K562 (cell line): ENCODE measurements around the gene NTM. TPM values are rescaled to one million over a fixed set of nuclear protein-coding genes. Genes with fewer than 3 reads are reported as not detected.

Experiments
- ATAC-seq: fragments of 200-7000 bp; cut with Tn5 transposase; 3 replicates; pipeline ENCODE4 v1.9.1; 2020; ENCODE audit warnings: moderate library complexity
- BruUV-seq: library from RNA; stranded (reverse); fragments of 400-500 nt; replicated peaks from 2 replicates; lab custom pipeline; 2021; lab: Mats Ljungman, UMichigan
- CTCF ChIA-PET: fragments of 300-600 bp; formaldehyde crosslinking; extraction: SDS; loops from one replicate; lab custom pipeline; 2021; ENCODE audit warnings: low intra/inter-chr PET ratio; lab: Yijun Ruan, JAX
- POLR2A ChIA-PET: fragments of 300-600, 350-650 bp; sonication (Branson Sonifier 250); formaldehyde crosslinking; extraction: SDS; loops from one replicate; lab custom pipeline; 2021; ENCODE audit warnings: antibody characterized with exemption, inconsistent platforms; lab: Yijun Ruan, JAX
- DNase-seq, 4 experiments: peaks; one replicate each; pipeline versions ENCODE4 v3.0.0 to v3.0.0-alpha.2; 2011 to 2018; ENCODE audit warnings: low spot score in 3 of 4, mixed read lengths in 3 of 4; ENCODE audit errors: extremely low read depth in 1 of 4
- FAIRE-seq: peaks from 2 replicates; lab custom pipeline; 2011; peaks lifted over from hg19 to GRCh38; lab: Jason Lieb, UNC
- H2AFZ ChIP-seq: 2 replicates; pipeline ENCODE4 v1.6.0; 2011; ENCODE audit warnings: low read depth, low read length, control low read depth, inconsistent platforms
- H3K27ac ChIP-seq: fragments of 200-600 bp; 3 replicates; pipeline ENCODE4 v1.8.0; 2011; ENCODE audit warnings: low read depth, mild to moderate bottlenecking, control low read depth, inconsistent platforms, low read length, moderate library complexity, mixed read lengths; ENCODE audit errors: extremely low read depth
- H3K27me3 ChIP-seq, 2 experiments: fragments of 300-600 bp in 1 of 2; 2 replicates in 1 of 2; 3 replicates in 1 of 2; pipeline versions ENCODE4 v1.6.0 to v1.8.0; 2011; ENCODE audit warnings: inconsistent platforms in 2 of 2, low read length in 2 of 2, mild to moderate bottlenecking in 1 of 2, mixed read lengths in 1 of 2, moderate library complexity in 1 of 2; ENCODE audit not compliant: control insufficient read depth in 2 of 2, insufficient read depth in 2 of 2
- H3K36me3 ChIP-seq: fragments of 300-600 bp; 3 replicates; pipeline ENCODE4 v1.8.0; 2011; ENCODE audit warnings: mild to moderate bottlenecking, low read length, inconsistent platforms; ENCODE audit not compliant: control insufficient read depth, insufficient read depth
- H3K4me1 ChIP-seq, 2 experiments: fragments of 200-600 bp in 1 of 2; replicated peaks in 1 of 2; 2 replicates in 1 of 2; 3 replicates in 1 of 2; pipeline versions ENCODE4 v1.5.1 to v1.8.0; 2011; ENCODE audit warnings: inconsistent platforms in 2 of 2, low read length in 2 of 2, mild to moderate bottlenecking in 1 of 2, mixed read lengths in 1 of 2, moderate library complexity in 1 of 2; ENCODE audit not compliant: control insufficient read depth in 2 of 2, insufficient read depth in 2 of 2
- H3K4me2 ChIP-seq: 2 replicates; pipeline ENCODE4 v1.6.1; 2011; ENCODE audit warnings: low read length, control low read depth, inconsistent platforms, mixed read lengths; ENCODE audit not compliant: insufficient read depth
- H3K4me3 ChIP-seq: fragments of 200-600 bp; sonication (generic), shearing (Covaris generic); 2 replicates; pipeline ENCODE4 v1.5.1; 2016; ENCODE audit warnings: control low read depth, inconsistent platforms
- H3K79me2 ChIP-seq: fragments of 200-600 bp; 3 replicates; pipeline ENCODE4 v1.8.0; 2011; ENCODE audit warnings: low read length, inconsistent platforms; ENCODE audit not compliant: control insufficient read depth, insufficient read depth
- H3K9ac ChIP-seq, 2 experiments: 2 replicates each; pipeline versions ENCODE4 v1.6.0 to v1.6.1; 2011; ENCODE audit warnings: low read depth in 2 of 2, low read length in 2 of 2, control low read depth in 1 of 2, inconsistent platforms in 1 of 2, mild to moderate bottlenecking in 1 of 2, mixed read lengths in 1 of 2; ENCODE audit not compliant: insufficient read depth in 1 of 2
- H3K9me1 ChIP-seq: one replicate; pipeline ENCODE4 v1.6.0; 2011; ENCODE audit warnings: inconsistent platforms, mild to moderate bottlenecking, low read length, moderate library complexity; ENCODE audit not compliant: control insufficient read depth, insufficient read depth
- H3K9me3 ChIP-seq: replicated peaks from 2 replicates; pipeline ENCODE4 v1.5.1; 2011; ENCODE audit warnings: low read depth, low read length, inconsistent platforms; ENCODE audit not compliant: control insufficient read depth, insufficient read depth
- H4K20me1 ChIP-seq: replicated peaks from 2 replicates; pipeline ENCODE4 v1.6.1; 2011; ENCODE audit warnings: low read length, inconsistent platforms, mixed read lengths; ENCODE audit not compliant: control insufficient read depth, insufficient read depth
- ATF2 ChIP-seq: sonication (generic); formaldehyde crosslinking; IDR thresholded peaks from 2 replicates; pipeline ENCODE4 v1.8.1; 2022; ENCODE audit warnings: missing genetic modification reagents
- CBFB ChIP-seq: sonication (generic); formaldehyde crosslinking; IDR thresholded peaks from 2 replicates; pipeline ENCODE4 v1.4.0; 2020; ENCODE audit warnings: mild to moderate bottlenecking, missing genetic modification reagents
- DMBX1 ChIP-seq: fragments of 250-450 bp; sonication (Bioruptor Pico); IDR thresholded peaks from 2 replicates; pipeline ENCODE4 v1.8.0; 2022; ENCODE audit warnings: inconsistent platforms, mild to moderate bottlenecking, moderate library complexity, borderline replicate concordance
- E2F8 ChIP-seq: fragments of 450-650 bp; IDR thresholded peaks from 2 replicates; pipeline ENCODE4 v1.7.1; 2018; ENCODE audit warnings: mild to moderate bottlenecking, low read depth; ENCODE audit not compliant: partially characterized antibody
- EP300 ChIP-seq: IDR thresholded peaks from 2 replicates; pipeline ENCODE4 v1.6.1; 2012; ENCODE audit warnings: low read length, improper control_type of control experiment
- ETS2 ChIP-seq: IDR thresholded peaks from 2 replicates; pipeline ENCODE4 v1.6.1; 2016; ENCODE audit warnings: borderline replicate concordance, missing genetic modification characterization, mild to moderate bottlenecking, moderate library complexity, missing compliant biosample characterization; ENCODE audit not compliant: poor library complexity, severe bottlenecking
- FOXK2 ChIP-seq, 2 experiments: fragments of 450-650 bp; IDR thresholded peaks in 1 of 2; conservative IDR thresholded peaks in 1 of 2; 2 replicates each; pipeline ENCODE4 v1.6.1; 2016; ENCODE audit warnings: low read depth in 2 of 2, mild to moderate bottlenecking in 1 of 2
- KAT8 ChIP-seq: fragments of 450-650 bp; IDR thresholded peaks from 2 replicates; pipeline ENCODE4 v1.6.1; 2016; ENCODE audit warnings: low read depth, mild to moderate bottlenecking
- NCOA1 ChIP-seq: fragments of 450-650 bp; IDR thresholded peaks from 2 replicates; pipeline ENCODE4 v1.6.1; 2016; ENCODE audit warnings: low read depth
- RBBP5 ChIP-seq: fragments of 200-600 bp; sonication (generic); IDR thresholded peaks from 2 replicates; pipeline ENCODE4 v1.6.1; 2012; ENCODE audit warnings: borderline replicate concordance, mild to moderate bottlenecking, low read length, control low read depth, inconsistent platforms; ENCODE audit not compliant: insufficient read depth, poor library complexity, severe bottlenecking
- RBM17 ChIP-seq: fragments of 200-400 bp; formaldehyde crosslinking; IDR thresholded peaks from 2 replicates; pipeline ENCODE4 v1.6.1; 2017; ENCODE audit warnings: low read depth, mild to moderate bottlenecking, low read length, borderline replicate concordance
- SIN3B ChIP-seq: fragments of 450-650 bp; IDR thresholded peaks from 2 replicates; pipeline ENCODE4 v1.6.1; 2017; ENCODE audit warnings: low read depth, mild to moderate bottlenecking, moderate library complexity
- SNIP1 ChIP-seq: fragments of 450-650 bp; IDR thresholded peaks from 2 replicates; pipeline ENCODE4 v1.7.1; 2017; ENCODE audit warnings: low read depth, mild to moderate bottlenecking
- STAT5B ChIP-seq: fragments of 250-450 bp; sonication (Bioruptor Pico); IDR thresholded peaks from 2 replicates; pipeline ENCODE4 v1.8.0; 2021; ENCODE audit warnings: mild to moderate bottlenecking, inconsistent platforms
- TBP ChIP-seq: optimal IDR thresholded peaks from 2 replicates; pipeline ENCODE3; 2011; ENCODE audit warnings: low read depth, low read length, improper control_type of control experiment
- ZEB2 ChIP-seq: fragments of 450-650 bp; IDR thresholded peaks from 2 replicates; pipeline ENCODE4 v1.6.1; 2016
- WGBS: fragments of 100-300 bp; shearing (Covaris generic); methylation state at CpG from one replicate; pipeline ENCODE4 v1.1.6; 2016; ENCODE audit warnings: low coverage, mixed read lengths; ENCODE audit not compliant: insufficient coverage; ENCODE audit errors: missing lambda C conversion rate; 5-methylcytosine and 5-hydroxymethylcytosine counted together
- in situ Hi-C: fragments of 300-500 bp; cut with MboI; formaldehyde crosslinking; loops from 4 replicates; pipeline ENCODE4 v1.15.0; 2018; ENCODE audit warnings: inconsistent platforms, mixed read lengths
- intact Hi-C: fragments of 100-400 bp; cut with micrococcal nuclease; formaldehyde crosslinking; loops from 2 replicates; pipeline ENCODE4 v1.14.2; 2022
- polyA plus RNA-seq, 8 experiments: library from polyadenylated mRNA; depleted of rRNA in 4 of 8; stranded (reverse) in 5 of 8; unstranded in 3 of 8; fragments of >200 nt; fragmentation: Nextera tagmentation in 2 of 8; fragmentation: Illumina TruSeq in 1 of 8; extraction: Ambion mirVana in 2 of 8; extraction: Trizol in 1 of 8; gene quantifications; 2 replicates each; pipeline versions ENCODE4 v1.2.1 to v1.2.3, GENCODE V29; 2011 to 2014; ENCODE audit warnings: inconsistent platforms in 1 of 8, missing spikeins in 1 of 8
- total RNA-seq, 7 experiments: library from RNA; depleted of rRNA in 6 of 7; stranded (reverse); fragments of >200 nt in 6 of 7; fragmentation: Illumina TruSeq in 2 of 7; extraction: Trizol in 2 of 7; gene quantifications; 2 replicates each; pipeline versions ENCODE4 v1.2.1 to v1.2.3, GENCODE V29; 2011 to 2021; ENCODE audit warnings: low replicate concordance in 1 of 7
- TF ChIP-seq, protein P1 (sequence below): fragments of 250-450 bp; sonication (Bioruptor Pico); IDR thresholded peaks from 2 replicates; pipeline ENCODE4 v1.4.0; 2020

The NTM gene
- total and polyA plus RNA-seq, 9 of the 15 experiments (the other 6 are each of a cell fraction or from before 2014, with no cell fraction given), result not detected

DNA sequence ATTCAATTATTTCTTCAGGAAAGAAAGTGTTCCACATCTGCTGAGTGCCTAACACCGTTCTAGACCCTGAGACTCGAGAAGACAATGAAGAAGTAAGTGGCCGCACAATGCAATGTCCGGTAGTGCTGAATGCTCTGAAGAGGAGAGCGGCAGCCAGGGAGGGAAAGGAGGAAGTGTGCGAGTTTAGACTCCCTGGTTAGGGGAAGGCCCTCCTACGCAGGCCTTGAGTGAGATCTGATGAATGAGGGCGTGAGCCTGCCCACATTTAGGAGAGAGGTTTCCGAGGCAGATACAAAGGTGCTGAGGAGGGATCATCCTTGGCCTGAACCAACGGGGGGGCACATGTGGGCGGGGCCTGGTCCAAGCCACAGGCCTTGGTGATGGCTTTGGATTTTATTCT, 558.6 kb downstream of the NTM start:
- no peaks in the 10 kb centered on the region for H3K9me1 ChIP-seq
- H3K4me3 ChIP-seq, result no peak overlapping the region
- H3K27me3 ChIP-seq, result no peaks in the 10 kb centered on the region
- WGBS, result 0% methylated on average over 9 of the region's 11 CpGs
- no peaks in the 10 kb centered on the region for H3K9me3 ChIP-seq
- BruUV-seq, result no TSS peak
- DNase-seq (no peak), ATAC-seq (no peak), FAIRE-seq (no peak)
- no peak overlapping the region for H3K9ac ChIP-seq
- H3K79me2 ChIP-seq, result no peaks in the 10 kb centered on the region
- H4K20me1 ChIP-seq, result no peaks in the 10 kb centered on the region
- H3K4me1 ChIP-seq, result no peaks in the 10 kb centered on the region
- H3K27ac ChIP-seq, result no peak overlapping the region
- ChIA-PET CTCF (no interaction called here), POLR2A (no interaction called here)
- H3K4me2 ChIP-seq, result no peak overlapping the region
- intact Hi-C loops, result no loop called here
- no peaks in the 10 kb centered on the region for H3K36me3 ChIP-seq
- in situ Hi-C loops, result no loop called here
- no peak overlapping the region for H2AFZ ChIP-seq
- TF ChIP-seq RBBP5 (no peak), E2F8 (no peak), DMBX1 (CRISPR knock-in tag) (no peak), FOXK2 (conservative IDR thresholded peaks at IDR 0.05 in 1 of 2, IDR thresholded peaks at IDR 0.05 in 1 of 2; ENCODE audit: low read depth in 2 of 2) (no peak), ZEB2 (no peak), ETS2 (tag) (no peak), CBFB (CRISPR knock-in tag) (no peak), EP300 (no peak), RBM17 (no peak), TBP (no peak), ATF2 (no peak), SIN3B (no peak), STAT5B (CRISPR knock-in tag) (no peak), KAT8 (no peak), NCOA1 (no peak), SNIP1 (no peak)
- TF ChIP-seq, protein P1, sequence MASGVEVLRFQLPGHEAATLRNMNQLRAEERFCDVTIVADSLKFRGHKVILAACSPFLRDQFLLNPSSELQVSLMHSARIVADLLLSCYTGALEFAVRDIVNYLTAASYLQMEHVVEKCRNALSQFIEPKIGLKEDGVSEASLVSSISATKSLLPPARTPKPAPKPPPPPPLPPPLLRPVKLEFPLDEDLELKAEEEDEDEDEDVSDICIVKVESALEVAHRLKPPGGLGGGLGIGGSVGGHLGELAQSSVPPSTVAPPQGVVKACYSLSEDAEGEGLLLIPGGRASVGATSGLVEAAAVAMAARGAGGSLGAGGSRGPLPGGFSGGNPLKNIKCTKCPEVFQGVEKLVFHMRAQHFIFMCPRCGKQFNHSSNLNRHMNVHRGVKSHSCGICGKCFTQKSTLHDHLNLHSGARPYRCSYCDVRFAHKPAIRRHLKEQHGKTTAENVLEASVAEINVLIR (CRISPR knock-in tag), result no peak
